GM18907 (cell line): ENCODE measurements around the gene ZNF385B.

Experiments used
- ATAC-seq: cut with Tn5 transposase; IDR thresholded peaks from one replicate; pipeline ENCODE4 v1.9.1; 2021; ENCODE audit warnings: mild to moderate bottlenecking, moderate library complexity; ENCODE audit not compliant: unreplicated experiment

ZNF385B gene

GRCh38 chr2:179559108-179559806 lies 302.2 kb downstream of the ZNF385B start:
- no peak for ATAC-seq

DNA sequence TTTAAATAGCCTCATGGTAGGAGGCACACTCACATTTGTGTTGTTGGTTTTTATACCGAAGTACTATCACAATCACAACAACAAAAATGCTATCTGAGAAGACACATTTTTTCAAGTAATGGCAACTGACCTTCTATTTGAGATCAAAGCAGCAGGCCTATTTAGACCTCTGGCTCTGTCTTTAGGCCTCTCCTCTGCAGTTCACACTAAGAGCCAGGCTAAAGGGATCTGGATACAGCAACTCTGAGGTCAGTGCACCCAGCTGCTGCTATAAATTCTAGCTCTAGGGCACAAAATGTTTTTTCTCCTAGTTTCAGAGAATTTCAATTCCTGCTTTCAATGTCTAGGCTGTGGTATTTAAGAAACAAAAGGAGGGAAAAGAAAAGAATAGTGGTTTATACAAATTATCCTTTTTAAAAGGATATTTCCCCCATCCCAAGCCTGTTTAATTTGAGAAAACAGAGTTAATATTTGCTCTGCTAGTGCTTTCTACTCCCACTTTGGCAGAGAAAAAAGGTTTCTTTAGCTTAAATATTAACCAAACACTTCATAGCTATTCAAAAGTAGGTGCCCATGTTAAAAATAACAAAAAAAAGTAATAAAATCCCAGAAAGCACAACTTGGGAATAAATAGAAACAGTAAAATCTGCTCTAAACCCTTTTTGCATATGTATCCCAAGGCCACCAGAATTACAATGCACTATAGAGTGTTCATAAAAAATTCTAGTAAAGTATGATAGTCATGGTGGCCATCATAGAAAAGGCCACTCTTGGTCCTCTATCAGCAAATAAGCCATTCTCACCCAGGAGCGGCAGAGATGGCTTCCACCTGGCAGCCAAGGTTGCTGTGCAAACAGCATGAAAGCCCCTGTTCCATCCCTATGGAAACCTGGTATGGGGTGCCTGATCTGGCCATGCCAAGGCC lies 303.1 kb downstream of the ZNF385B start:
- no peak for ATAC-seq

DNA sequence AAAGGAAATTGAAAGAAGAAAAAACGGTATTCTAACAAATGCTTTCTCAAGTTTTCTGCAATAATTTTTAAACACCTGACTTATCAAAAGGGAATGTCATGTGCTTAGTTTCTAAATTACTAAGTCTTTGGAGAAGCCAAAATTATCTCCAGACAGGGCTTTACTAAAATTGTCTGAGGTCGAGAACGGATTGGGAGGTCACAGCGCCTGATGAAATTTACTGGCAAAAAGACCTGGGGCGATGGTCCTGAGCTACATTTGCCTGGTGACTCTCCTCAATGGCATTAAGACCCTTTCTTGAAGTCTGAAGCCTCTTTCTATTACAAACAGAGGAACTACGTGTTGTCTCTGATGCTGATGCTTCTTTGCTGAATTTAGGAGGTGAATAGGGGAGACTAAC lies 305.0 kb downstream of the ZNF385B start:
- no peak for ATAC-seq

DNA sequence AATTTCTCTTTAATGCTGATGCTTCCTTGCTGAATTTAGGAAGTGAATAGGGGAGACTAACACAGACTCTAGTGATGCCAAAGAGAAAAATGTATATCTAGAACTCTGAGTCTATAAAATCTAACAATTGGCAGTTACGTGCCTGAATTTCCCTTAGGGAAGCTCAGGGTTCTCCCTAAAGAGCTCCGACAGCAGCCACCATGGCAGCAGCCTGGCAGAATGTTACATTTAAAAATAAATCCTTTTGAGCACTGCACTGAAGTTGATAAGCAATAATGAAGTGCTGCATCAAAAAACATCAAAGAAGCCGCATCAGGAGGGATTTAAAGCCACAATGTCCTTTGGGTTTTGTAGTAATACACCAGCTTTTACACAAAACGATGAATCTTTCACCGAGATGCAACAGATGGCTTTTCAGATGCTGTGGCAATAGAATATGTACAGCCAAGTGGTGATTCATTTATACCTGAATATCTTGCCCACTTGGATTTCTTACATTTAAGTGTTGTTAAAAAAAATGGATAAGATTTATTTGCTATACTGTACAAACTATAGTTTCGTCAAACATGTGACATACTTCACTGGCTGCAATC lies 305.6 kb downstream of the ZNF385B start:
- ATAC-seq: no peak

DNA sequence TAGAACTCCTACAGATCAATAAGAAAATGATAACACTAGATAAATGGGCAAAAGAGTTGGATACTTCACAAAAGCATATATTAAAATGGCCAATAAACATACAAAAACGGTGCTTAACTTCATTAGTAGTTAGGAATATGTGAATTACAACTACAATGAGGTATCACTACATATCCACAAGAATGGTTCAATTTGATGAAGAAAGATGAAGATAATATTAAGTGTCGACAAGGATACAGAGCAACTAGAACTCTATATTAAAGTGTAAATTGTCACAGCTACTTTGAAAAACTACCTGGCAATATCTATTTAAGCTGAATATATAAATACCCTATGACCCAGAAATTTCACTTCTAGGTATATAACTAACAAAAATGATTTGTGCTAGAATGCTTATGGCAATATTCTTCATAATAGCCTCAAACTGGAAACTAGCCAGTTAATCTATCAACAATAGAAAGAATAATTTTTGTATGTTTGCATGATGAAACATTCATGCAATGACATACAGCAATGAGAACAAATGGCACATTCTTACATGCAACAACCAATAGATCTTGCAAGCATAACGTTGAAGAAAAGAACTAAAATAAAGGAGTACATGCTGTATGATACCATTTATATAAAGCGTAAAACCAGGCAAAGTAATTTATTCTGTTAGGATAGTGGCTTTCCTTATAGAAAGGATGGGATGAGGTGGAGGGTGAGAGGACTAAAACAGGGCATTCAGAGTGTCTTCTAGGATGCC lies 306.6 kb downstream of the ZNF385B start:
- no peak for ATAC-seq

DNA sequence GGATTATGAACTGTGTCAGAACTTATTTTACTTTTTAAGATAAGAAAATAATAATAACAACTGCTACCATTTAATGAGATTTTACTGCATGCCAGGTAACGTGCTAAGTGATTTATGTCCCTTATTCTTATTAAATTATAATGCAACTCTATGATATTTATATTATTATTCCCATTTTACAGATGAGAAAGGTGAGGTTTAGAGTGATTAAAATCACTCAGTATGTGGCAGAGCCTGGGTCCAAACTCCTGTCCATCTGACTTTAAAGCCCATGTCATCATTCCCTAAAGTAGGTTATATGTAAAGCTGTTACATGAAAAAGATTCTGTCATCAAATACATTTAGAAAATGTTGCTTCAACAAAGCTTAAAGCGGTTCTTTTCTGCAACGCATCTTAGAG lies 308.0 kb downstream of the ZNF385B start:
- ATAC-seq: no peak

- ATAC-seq: no peak
These were observed 309.8 kb downstream of the ZNF385B start for GRCh38 chr2:179551539-179552045.

DNA sequence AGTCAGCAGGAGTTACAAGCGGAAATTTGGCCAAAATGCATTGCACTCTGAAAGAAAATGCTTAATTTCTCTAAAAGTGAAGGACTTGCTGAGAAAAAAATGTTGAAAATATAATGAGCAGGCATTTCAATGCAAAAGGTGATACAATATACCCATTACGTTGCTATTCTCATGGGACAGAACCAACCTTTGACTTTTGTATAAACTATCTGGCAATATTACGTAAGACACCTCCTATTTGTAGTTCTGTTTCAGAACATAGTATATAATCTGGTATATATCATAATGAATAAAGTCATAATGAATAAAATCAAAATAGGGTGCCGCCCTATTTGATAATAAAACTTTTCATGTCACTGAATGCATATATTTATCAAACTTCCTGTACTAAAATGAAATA lies 310.6 kb downstream of the ZNF385B start:
- ATAC-seq: no peak

DNA sequence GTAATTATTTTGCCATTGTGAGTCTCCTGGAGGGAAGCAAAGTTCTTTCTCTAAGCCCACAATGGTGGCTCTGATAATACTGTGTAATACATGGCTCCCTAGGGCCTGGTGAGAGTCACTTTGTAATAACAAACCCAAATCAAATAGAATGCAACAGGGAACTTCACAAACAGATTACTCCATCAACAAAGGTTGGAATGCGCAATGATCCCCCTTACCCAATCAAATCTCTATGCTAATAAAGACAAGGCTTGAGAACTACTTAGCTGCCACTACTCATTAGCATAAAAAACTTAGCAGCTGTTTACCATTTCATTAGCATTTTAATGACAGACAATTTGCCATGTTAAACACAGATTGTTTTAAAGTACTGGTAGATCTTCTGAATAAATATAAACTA lies 311.2 kb downstream of the ZNF385B start:
- no peak for ATAC-seq

DNA sequence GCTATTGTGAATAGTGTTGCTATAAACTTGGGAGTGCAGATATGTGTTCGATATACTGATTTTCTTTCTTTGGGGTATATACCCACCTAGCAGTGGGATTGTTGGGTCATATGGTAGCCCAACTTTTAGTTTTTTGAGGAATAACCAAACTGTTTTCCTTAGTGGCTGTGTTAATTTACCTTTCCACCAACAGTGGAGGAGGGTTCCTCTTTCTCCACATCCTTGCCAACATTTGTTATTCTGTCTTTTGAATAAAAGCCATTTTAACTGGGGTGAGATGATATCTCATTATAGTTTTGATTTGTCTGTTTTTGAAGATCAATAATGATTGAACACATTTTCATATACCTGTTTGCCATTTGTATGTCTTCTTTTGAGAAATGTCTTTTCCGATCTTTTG lies 314.8 kb downstream of the ZNF385B start:
- no peak for ATAC-seq

DNA sequence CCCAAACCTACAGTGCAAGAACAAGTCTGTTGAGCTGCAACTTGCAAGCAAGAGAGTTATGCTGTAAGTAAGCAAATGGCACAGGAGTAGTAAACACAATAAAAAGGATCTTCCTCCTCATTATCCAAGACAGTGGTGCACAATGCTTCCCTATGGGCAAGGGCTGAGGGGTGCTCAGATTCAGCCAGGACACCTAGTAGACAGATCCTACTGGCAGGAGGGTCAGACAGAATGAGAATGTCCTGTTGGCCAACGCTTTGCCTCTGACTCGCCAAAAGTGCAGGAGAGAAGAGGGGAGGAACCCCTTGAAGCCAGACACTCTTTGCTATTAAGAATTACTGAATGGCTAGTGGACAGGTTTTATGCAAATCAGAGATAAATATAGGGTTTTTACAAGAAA lies 316.4 kb downstream of the ZNF385B start:
- ATAC-seq: no peak

DNA sequence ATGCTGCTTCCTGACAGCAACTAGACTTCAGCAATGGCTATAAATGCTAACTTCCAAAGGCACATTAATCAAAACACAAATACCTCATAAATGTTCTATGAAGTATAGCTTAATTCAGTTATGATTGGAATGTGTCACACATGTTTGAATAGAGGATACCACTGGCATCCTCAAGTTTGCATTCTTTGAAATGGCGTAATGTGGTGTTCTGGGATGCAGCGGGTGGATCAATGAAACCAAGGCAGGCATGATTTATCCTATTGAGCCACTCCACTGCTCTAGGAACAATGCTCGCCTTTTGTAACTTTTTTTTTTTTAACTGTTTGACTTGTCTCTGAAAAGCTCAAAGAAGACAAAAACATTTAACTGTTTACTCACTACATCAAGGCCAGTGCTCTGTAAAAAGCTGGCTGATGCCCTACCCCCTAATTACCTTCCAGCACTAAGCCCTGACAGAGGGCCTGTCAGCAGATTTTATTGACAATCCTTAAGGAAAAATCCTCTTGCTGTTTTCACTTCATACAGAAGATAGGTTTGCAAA lies 318.0 kb downstream of the ZNF385B start:
- no peak for ATAC-seq

- no peak for ATAC-seq
These were observed 319.8 kb downstream of the ZNF385B start for GRCh38 chr2:179541586-179541985.

DNA sequence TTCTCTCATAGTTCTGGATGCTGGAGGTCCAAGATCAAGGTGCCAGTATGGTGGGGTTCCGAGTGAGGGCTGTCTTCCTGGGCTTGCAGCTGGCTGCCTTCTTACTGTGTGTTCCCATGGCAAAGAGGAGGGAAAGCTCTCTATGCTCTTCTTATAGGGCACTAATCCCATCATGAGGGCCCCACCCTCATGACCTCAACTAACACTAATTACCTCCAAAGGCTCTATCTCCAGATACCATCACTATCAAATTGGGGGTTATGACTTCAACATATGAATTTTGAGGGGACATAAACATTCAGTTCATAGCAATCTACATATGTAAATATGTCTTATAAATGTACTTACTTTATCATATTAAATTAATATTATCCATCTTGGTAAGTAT lies 322.3 kb downstream of the ZNF385B start:
- ATAC-seq: no peak

DNA sequence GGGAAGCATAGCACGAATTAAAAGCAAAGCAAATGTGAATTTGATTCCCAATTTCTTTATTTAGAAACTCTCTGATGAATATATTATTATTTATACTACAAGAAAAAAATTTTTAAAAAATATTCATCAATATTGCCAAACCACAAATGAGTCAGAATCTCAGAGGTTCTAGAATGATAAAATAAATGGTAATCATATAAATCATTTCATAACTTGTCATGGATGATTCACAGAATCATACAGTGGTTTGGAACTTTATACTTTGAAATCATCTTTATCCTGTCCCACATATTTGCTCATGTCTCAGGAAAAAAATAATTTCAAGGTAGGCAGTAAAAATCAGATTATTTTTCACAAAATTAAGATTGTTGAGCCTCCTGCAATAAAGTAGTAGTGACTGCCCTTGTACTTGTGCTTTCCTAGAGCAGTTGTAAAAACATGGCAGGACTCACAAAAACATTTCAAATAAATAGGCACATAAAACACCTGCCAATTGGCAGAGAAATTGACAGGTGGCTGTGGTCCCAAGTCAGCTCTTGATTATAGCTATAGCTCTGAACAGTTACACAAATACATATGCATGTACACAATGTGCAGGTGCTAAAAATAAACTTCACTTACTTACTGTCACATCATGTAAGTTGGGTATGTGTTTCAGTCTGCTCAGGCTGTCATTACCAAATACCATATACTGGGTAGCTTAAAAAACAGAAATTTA lies 322.8 kb downstream of the ZNF385B start:
- no peak for ATAC-seq

GRCh38 chr2:179536185-179536584 lies 325.2 kb downstream of the ZNF385B start:
- ATAC-seq: no peak

DNA sequence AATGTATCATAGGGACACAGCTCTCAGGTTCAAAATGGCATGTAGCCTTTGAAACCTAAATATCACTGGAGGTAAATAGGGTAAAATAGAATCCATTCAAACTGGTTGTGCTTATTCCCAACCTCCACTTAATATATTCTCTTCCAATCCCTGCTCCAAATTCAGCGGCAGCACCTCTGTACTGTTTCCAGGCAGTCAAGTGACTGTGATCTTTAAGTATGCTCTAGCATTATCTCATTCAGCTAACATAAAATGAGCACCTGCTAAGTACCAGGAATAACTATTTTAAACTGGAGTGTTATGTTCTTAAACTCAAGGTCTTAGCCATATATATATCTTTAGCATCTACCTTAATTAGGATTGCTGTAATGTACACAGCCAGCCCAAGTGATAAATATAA lies 327.5 kb downstream of the ZNF385B start:
- no peak for ATAC-seq

GRCh38 chr2:179532863-179533278 lies 328.5 kb downstream of the ZNF385B start:
- no peak for ATAC-seq

- no peak for ATAC-seq
These were observed 332.8 kb downstream of the ZNF385B start for GRCh38 chr2:179528576-179529069.

DNA sequence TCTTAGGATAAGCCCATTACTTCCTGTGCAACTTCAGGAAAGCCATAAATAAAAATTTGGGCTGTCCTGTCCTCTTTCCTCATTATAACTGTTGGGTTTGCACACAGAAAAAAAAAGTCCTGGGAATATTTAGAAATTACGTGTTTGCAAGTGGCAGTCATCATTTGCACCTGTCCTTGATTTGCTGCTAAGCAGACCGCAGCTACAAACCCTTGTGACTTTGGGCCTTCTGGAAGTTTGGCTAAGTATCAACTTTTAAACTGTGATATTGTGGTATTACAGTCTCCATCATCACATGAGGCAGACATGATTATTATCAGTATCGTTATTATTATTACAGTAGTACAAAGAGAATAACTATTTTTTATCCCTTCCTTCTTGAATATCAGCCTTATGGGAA lies 336.1 kb downstream of the ZNF385B start:
- ATAC-seq: no peak
